ENCODE measurements around the gene TRAK2. TPM values are rescaled to one million over a fixed set of nuclear protein-coding genes. Genes with fewer than 3 reads are reported as not detected.

The TRAK2 gene
- total RNA-seq, 2 donors from 2014 or later = 14.8 to 15.2 TPM

GRCh38 chr2:201419057-201419635 lies 32.1 kb downstream of the TRAK2 start:
- 91% methylated on average over 3 of the region's 3 CpGs; no CpG with 5 or more reads in 1 of the 2 experiments for WGBS, 2 experiments (ENCODE audit: insufficient coverage in 1 of 2, insufficient read length in 1 of 2)

GRCh38 chr2:201415149-201415548 lies 36.1 kb downstream of the TRAK2 start:
- Mint-ChIP-seq H3K36me3 (ENCODE audit: low read depth) (no peaks in the 10 kb centered on the region), H3K4me1 (no peaks in the 10 kb centered on the region), H3K27me3 (ENCODE audit: insufficient read depth) (no peaks in the 10 kb centered on the region), H3K4me3 (no peak overlapping the region), H3K9me3 (no peaks in the 10 kb centered on the region), H3K27ac (no peak overlapping the region)
- Histone ChIP-seq H3K36me3 (ENCODE audit: control insufficient read depth, insufficient read depth, low read length) (peaks cover 2% of the 10 kb centered on the region), H3K27me3 (ENCODE audit: control insufficient read depth, insufficient read depth, low read length, poor library complexity, severe bottlenecking) (no peaks in the 10 kb centered on the region), H3K9ac (ENCODE audit: extremely low read depth, low read length, poor library complexity, severe bottlenecking) (no peak overlapping the region), H3K4me1 (ENCODE audit: control insufficient read depth, insufficient read depth, low read length) (no peaks in the 10 kb centered on the region), H3K4me3 (ENCODE audit: low read length) (no peak overlapping the region), H3K9me3 (ENCODE audit: control insufficient read depth, low read length) (no peaks in the 10 kb centered on the region), H3K27ac (ENCODE audit: low read depth, low read length) (no peak overlapping the region)
- 100% methylated on average over 1 of the region's 2 CpGs; no CpG with 5 or more reads in 1 of the 2 experiments for WGBS, 2 experiments (ENCODE audit: insufficient coverage in 1 of 2, insufficient read length in 1 of 2)
- TF ChIP-seq CTCF (conservative IDR thresholded peaks at IDR 0.05) = no peak
- DNase-seq = no peak

More at GRCh38 chr2:201419057-201419635, 32.1 kb downstream of the TRAK2 start:
- Histone ChIP-seq H3K9ac (ENCODE audit: extremely low read depth, low read length, poor library complexity, severe bottlenecking) (no peak overlapping the region), H3K27ac (ENCODE audit: low read depth, low read length) (no peak overlapping the region), H3K9me3 (ENCODE audit: control insufficient read depth, low read length) (no peaks in the 10 kb centered on the region), H3K27me3 (ENCODE audit: control insufficient read depth, insufficient read depth, low read length, poor library complexity, severe bottlenecking) (no peaks in the 10 kb centered on the region), H3K36me3 (ENCODE audit: control insufficient read depth, insufficient read depth, low read length) (peaks cover 2% of the 10 kb centered on the region), H3K4me3 (ENCODE audit: low read length) (no peak overlapping the region), H3K4me1 (ENCODE audit: control insufficient read depth, insufficient read depth, low read length) (no peaks in the 10 kb centered on the region)
- DNase-seq = no peak
- Mint-ChIP-seq H3K9me3 (no peaks in the 10 kb centered on the region), H3K27ac (no peak overlapping the region), H3K27me3 (ENCODE audit: insufficient read depth) (no peaks in the 10 kb centered on the region), H3K36me3 (ENCODE audit: low read depth) (no peaks in the 10 kb centered on the region), H3K4me3 (no peak overlapping the region), H3K4me1 (no peaks in the 10 kb centered on the region)
- no peak for TF ChIP-seq CTCF (conservative IDR thresholded peaks at IDR 0.05)

GRCh38 chr2:201414099-201415023 lies 36.9 kb downstream of the TRAK2 start:
- DNase-seq = no peak

More at GRCh38 chr2:201414099-201415023, 36.9 kb downstream of the TRAK2 start:
- no peaks in the 10 kb centered on the region for H3K9me3 ChIP-seq (ENCODE audit: control insufficient read depth, low read length)
- no peaks in the 10 kb centered on the region for H3K36me3 Mint-ChIP-seq (ENCODE audit: low read depth)
- no peak overlapping the region for H3K4me3 ChIP-seq (ENCODE audit: low read length)
- H3K27ac Mint-ChIP-seq = no peak overlapping the region
- no peaks in the 10 kb centered on the region for H3K9me3 Mint-ChIP-seq
- peaks cover 2% of the 10 kb centered on the region for H3K36me3 ChIP-seq (ENCODE audit: control insufficient read depth, insufficient read depth, low read length)
- no peaks in the 10 kb centered on the region for H3K4me1 ChIP-seq (ENCODE audit: control insufficient read depth, insufficient read depth, low read length)
- no peaks in the 10 kb centered on the region for H3K4me1 Mint-ChIP-seq
- no peak overlapping the region for H3K9ac ChIP-seq (ENCODE audit: extremely low read depth, low read length, poor library complexity, severe bottlenecking)
- no peaks in the 10 kb centered on the region for H3K27me3 ChIP-seq (ENCODE audit: control insufficient read depth, insufficient read depth, low read length, poor library complexity, severe bottlenecking)
- WGBS, 2 experiments (ENCODE audit: insufficient coverage in 1 of 2, insufficient read length in 1 of 2) = 90% methylated on average over 2 of the region's 3 CpGs; no CpG with 5 or more reads in 1 of the 2 experiments
- no peak overlapping the region for H3K27ac ChIP-seq (ENCODE audit: low read depth, low read length)
- no peaks in the 10 kb centered on the region for H3K27me3 Mint-ChIP-seq (ENCODE audit: insufficient read depth)
- no peak for TF ChIP-seq CTCF (conservative IDR thresholded peaks at IDR 0.05)
- H3K4me3 Mint-ChIP-seq = no peak overlapping the region
